Suppressor macrophage treated with lipopolysaccharide for 1 hour (primary cell): ENCODE measurements around the gene SLC43A2.

ENCODE experiments used
- DNase-seq, 3 donors: peaks; one replicate each; pipeline ENCODE4 v3.0.0-alpha.2; 2020 to 2022

SLC43A2 gene

DNA sequence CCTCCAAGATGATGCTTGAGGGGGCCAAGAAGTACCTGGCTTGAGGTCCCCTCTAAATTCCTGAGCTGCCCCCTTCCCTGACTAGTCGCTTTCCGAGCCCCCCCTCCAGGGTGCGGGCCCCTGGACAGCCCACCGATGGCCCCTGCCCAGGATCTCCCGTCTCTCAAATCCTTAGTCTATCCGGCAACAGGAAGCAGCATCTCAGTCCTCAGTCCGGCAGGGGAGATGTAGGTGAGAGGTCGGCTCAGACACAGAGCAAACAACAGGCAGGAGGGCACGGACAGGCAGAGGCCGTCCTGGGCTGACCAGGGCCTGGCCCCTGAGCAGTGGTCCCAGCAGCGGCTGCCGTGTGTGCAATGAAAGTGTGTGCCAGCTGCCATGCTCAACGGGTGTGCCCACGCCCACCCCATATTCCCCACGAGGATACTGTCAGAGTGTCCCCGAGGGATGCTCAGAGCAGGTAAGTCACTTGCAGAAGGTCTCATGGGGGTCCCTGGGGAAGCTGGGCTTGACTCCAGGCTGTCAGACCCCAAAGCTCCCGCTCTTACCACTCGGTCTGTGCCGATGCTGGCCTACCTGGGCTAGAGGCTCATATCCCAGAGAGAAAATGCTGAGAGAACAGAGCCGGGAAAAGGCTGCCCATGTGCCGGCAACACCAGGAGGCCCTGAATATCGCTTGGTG lies 7.2 kb downstream of the SLC43A2 start:
- no peak for DNase-seq

DNA sequence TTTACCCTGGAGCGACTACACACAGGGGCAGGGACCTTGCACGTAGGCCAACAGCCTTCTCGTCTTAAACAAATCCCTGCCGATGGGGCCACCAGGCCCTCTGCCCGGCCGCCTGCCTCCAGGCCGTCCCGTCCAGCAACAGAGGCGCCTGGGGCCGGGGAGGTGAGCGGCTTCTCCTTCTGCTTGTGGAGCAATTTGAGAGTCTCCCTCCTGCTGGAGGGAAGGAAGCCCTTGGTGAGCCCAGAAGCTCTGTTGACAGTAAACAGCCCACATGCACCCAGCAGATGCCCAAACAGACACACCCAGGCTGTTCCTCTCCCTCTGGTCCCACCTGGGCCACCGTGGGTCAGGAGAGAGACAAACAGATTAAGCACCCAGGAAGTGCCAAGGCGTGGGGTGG lies 8.1 kb downstream of the SLC43A2 start:
- DNase-seq = no peak

- DNase-seq = peak; percentile 64 to 80 (median 68)
Measured at GRCh38 chr17:1617620-1618174, 10.9 kb downstream of the SLC43A2 start.

DNA sequence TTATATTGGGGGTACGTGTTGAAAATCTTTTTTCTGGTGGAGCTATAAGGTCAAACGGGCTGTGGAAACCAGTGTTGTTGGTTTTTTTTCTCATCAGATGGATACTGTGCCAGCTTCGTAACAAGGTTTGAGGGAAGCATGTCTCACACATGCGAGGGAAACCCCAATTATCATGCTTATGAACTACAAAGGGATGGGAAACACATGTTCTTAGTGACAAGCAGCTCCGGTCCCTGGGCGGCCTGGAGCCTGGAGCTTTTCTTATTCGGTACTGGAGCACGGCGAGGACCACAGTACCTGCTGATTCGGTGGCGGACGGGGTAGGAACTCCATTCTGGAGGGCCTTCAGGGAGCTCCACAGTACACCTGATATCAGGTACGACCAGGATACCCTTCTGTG lies 12.5 kb downstream of the SLC43A2 start:
- no peak for DNase-seq

- DNase-seq = no peak
Measured at GRCh38 chr17:1612400-1612799, 16.2 kb downstream of the SLC43A2 start.

DNA sequence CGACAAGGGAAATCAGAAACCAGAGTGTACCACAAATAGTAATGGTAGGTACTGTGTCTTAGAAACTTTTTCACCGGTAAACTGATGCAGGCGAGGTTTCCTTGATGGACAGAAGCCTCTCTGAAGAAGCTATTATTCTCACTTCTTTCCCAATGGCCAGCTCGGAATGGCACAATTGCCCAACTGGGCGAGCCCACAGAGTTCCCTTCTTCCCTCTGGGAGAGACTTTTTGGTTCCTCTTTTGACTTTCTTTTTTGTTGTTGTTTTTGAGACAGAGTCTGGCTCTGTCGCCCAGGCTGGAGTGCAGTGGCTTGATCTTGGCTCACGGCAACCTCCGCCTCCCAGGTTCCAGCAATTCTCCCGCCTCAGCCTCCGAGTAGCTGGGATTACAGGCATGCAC lies 16.9 kb downstream of the SLC43A2 start:
- peak; percentile 84 to 94 (median 91) for DNase-seq

- no peak for DNase-seq
Measured at GRCh38 chr17:1608676-1609075, 20.0 kb downstream of the SLC43A2 start.

GRCh38 chr17:1607971-1608320 lies 20.7 kb downstream of the SLC43A2 start:
- no peak for DNase-seq

DNA sequence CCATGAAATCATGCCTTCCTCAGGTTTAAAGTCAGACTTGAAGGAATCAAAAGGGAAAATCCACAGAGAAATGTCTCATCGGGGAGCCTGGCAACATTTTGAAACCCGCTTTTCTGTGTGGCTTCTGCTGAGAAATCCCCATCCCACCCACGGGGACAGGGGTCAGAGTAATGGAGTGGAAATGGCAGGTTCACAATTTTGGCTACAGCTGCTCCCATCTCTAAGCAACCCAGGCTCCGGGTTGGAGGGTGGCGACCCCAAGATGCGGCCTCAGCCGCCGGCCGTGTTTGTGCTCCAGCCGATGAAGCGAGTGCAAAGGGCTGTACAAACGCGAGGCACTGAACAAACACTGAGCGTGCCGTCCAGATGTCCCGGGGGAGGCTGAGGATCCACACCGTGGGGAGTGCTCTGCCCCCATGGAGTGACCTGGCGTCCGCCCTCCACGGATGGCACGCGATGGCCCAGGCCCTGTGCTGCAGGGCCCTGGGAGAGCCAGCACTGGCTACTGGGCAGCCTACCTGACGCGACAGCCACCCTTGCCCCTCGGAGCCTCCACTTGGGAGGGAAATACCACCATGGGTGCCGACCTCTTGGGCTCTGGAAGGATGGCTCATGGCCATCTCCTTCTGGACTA lies 22.2 kb downstream of the SLC43A2 start:
- DNase-seq = peak; percentile 94 to 98 (median 95)

DNA sequence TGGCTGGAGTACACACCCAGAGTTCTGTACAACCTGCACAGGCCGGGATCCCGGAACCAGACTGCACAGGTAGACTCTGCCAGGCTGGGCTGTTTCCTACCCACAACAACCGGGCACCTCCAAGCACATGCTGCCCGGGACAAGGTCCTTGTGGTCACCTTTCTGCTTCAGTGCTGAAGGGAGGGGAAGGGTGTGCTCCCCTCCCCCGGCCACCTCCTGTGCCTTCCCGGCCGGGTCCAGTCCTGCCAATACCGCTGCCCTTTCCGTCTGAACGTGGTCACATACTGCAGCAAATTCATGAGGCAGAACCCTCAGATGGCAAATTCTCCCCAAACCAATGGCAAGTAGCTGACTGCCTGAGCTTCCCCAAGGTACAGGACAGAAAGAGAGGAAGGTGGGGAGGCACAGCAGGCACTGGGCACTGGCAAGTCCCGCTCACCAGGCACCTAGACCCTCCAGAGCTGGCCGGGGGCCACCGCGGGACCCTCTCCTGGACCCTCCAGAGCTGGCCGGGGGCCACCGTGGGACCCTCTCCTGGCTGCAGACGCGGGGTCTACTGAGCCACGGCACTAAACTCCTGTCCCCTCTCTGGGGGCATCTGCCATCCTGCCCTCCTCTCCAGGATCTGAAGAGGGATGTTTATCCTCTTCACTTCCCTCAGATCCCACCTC lies 22.8 kb downstream of the SLC43A2 start:
- DNase-seq = no peak

GRCh38 chr17:1604831-1605528 lies 23.7 kb downstream of the SLC43A2 start:
- no peak for DNase-seq

DNA sequence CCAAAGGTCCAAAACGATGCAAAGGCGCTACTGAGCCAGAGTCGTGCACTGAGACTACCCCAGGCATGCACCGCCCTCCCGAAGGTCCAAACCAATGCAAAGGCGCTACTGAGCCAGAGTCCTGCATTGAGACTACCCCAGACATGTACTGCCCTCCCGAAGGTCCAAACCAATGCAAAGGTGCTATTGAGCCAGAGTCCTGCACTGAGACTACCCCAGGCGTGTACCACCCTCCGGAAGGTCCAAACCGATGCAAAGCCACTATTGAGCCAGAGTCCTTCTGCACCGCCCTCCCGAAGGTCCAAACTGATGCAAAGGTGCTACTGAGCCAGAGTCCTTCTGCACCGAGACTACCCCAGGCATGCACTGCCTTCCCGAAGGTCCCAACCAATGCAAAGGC lies 27.1 kb downstream of the SLC43A2 start:
- DNase-seq = no peak

GRCh38 chr17:1598399-1599095 lies 30.1 kb downstream of the SLC43A2 start:
- no peak for DNase-seq

DNA sequence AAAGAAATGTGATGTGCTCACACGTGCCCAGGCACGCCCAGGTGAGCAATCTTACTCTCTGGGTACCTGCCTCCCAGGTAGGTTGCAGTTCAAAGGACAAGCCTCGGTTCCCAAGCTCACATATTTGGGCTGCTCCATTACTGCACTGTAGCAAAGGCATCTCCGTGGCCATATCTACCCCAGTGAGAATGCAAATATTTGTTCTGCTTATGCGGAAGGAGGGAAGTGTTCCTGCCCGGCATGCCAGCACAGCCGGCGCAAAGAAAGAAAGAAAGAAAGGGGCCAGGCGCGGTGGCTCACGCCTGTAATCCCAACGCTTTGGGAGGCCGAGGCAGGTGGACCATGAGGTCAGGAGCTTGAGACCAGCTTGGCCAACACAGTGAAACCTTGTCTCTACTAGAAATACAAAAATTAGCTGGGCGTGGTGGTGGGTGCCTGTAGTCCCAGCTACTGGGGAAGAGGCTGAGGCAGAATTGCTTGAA lies 30.7 kb downstream of the SLC43A2 start:
- DNase-seq = no peak

DNA sequence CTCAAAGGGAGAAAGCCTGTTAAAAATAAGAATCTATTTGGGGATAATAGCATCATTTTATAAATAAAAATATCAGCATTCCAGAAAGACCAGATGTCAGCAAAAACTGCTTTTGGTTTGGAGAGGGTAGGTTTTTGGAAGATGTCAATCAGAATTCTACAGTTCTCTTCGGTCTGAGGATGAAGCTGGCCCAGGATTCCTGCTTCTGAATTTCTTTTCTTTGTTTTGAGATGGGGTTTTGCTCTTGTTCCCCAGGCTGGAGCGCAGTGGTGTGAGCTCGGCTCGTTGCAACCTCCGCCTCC lies 35.1 kb downstream of the SLC43A2 start:
- no peak for DNase-seq

- DNase-seq = no peak
Measured at GRCh38 chr17:1592751-1593629, 35.6 kb downstream of the SLC43A2 start.

DNA sequence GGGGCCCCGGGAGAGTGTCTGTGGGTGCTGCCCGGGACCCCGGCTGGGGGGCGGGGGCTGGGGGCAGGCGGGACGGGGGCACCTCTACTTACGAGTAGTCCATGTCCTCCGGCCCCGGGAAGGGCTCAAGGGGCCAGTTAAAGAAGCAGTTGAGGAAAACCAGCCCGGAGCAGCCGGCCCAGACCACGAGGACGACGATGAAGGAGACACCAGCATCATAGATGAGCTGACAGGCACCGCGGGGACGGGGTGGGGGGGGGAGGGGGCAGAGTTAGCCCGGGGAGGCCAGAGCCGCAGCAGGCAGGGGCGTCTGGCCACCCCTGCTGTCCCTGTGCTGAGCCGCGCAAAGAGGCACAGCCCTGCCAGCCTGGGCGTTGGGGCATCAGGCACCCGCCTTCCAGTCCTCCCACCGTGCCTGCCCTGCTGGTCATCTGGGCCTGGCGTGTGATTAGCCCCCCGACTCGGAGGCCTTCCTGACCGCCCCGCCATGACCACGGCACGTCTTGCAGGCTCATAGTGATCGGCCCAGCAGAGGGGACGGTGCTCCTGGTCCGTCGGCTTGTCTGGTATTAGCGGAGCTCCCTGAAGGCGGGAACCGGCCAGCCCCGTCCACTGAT lies 37.1 kb downstream of the SLC43A2 start:
- no peak for DNase-seq

- DNase-seq = no peak
Measured at GRCh38 chr17:1590747-1591473, 37.7 kb downstream of the SLC43A2 start.

DNA sequence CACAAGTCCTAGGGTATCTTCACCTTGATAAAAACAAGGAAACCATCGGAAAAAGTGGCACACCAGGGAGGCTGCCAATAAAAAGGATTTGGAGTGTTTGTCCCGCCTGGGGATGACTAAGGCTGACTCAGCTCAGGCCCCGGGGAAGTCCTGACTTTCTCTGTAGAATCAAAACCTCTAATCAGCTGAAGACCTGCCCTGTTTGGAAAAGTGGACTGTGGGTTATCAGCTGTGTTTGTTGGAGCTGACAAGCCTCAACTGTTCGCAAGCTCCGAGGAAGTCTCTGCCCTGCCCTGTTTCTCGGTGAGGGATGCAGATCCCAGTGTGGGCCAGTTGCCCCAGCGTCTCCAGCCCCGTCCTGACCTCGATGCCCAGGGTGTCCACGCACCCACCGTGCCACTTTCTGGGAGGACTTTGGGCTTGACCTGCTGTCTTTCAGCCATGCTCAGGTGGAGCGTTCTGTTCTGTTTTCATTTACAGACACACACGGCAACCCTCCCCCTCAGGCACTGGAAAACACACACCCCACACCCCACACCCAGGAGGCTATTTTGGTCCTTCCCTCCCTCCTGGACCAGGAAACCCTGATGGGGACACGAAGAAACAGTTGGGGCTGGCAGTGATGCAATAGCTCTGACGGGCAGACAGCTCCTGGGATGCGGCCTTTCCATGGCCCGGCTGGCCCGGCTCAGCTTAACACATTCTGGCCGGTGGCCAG lies 38.4 kb downstream of the SLC43A2 start:
- peak; percentile 92 to 93 (median 92) for DNase-seq
